ENCODE measurements around the gene PLEKHH3. TPM values are rescaled to one million over a fixed set of nuclear protein-coding genes. Genes with fewer than 3 reads are reported as not detected.
A peak's percentile ranks its signal among the peaks of the same experiment; 100 is the strongest.

The PLEKHH3 gene
- total RNA-seq, 1 donor from 2014 or later: 3.4 TPM

GRCh38 chr17:42653179-42654124 lies 23.3 kb downstream of the PLEKHH3 start:
- Histone ChIP-seq H3K9me3 (ENCODE audit: low read depth) (no peaks in the 10 kb centered on the region), H3K36me3 (no peaks in the 10 kb centered on the region), H3K4me2 (peak overlapping the region; percentile 51), H4K20me1 (ENCODE audit: low read depth) (no peaks in the 10 kb centered on the region), H3K79me2 (ENCODE audit: low read depth) (no peaks in the 10 kb centered on the region), H3F3A (ENCODE audit: low read depth) (peaks cover 14% of the 10 kb centered on the region), H3K9ac (no peak overlapping the region), H3K27ac (no peak overlapping the region), H3K27me3 (no peaks in the 10 kb centered on the region), H3K4me3 (peak overlapping the region; percentile 36), H2AFZ (replicated peaks) (peak overlapping the region; percentile 98), H3K4me1 (peaks cover 10% of the 10 kb centered on the region)
- peaks cover 2% of the 10 kb centered on the region for H3K9me3 Mint-ChIP-seq
- H3K36me3 Mint-ChIP-seq: peaks cover 3% of the 10 kb centered on the region
- H3K27me3 Mint-ChIP-seq (ENCODE audit: insufficient read depth, low read depth): peaks cover 2% of the 10 kb centered on the region
- H3K4me1 Mint-ChIP-seq: peaks cover 9% of the 10 kb centered on the region
- no peak overlapping the region for H3K27ac Mint-ChIP-seq
- peak; percentile 59 for DNase-seq (ENCODE audit: low spot score)
- TF ChIP-seq EZH2 (IDR thresholded peaks at IDR 0.05): no peak
- no peak for TF ChIP-seq EZH2phosphoT487 (IDR thresholded peaks at IDR 0.05)
- no peak for TF ChIP-seq CTCF (IDR thresholded peaks at IDR 0.05)
- H3K4me3 Mint-ChIP-seq: peak overlapping the region; percentile 6

DNA sequence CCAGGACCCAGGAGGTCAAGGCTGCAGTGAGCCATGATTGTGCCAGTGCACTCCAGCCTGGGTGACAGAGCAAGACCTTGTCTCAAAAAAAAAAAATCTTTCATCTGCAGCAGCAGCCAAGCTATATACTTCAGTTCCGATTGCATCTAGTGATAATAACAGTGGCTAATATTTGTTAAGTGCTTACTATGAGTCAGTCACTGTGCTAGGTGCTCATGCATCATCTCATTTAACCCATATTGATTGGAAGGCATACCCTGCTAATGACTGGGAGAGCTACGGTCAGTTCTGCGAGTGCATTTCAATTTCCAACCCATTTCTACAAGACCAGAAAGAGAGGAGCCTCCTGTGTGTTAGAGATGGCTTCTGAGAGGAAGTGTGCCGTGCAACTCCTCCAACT lies 25.4 kb downstream of the PLEKHH3 start:
- no peak overlapping the region for H3K9ac ChIP-seq
- Mint-ChIP-seq H3K4me1 (peaks cover 6% of the 10 kb centered on the region), H3K9me3 (peaks cover 2% of the 10 kb centered on the region), H3K27me3 (ENCODE audit: insufficient read depth, low read depth) (peaks cover 5% of the 10 kb centered on the region), H3K4me3 (no peak overlapping the region), H3K36me3 (no peaks in the 10 kb centered on the region), H3K27ac (no peak overlapping the region)
- no peaks in the 10 kb centered on the region for H4K20me1 ChIP-seq (ENCODE audit: low read depth)
- no peak overlapping the region for H2AFZ ChIP-seq (replicated peaks)
- H3F3A ChIP-seq (ENCODE audit: low read depth): peaks cover 14% of the 10 kb centered on the region
- peaks cover 10% of the 10 kb centered on the region for H3K4me1 ChIP-seq
- H3K4me2 ChIP-seq: no peak overlapping the region
- H3K27me3 ChIP-seq: no peaks in the 10 kb centered on the region
- TF ChIP-seq EZH2 (IDR thresholded peaks at IDR 0.05): no peak
- H3K9me3 ChIP-seq (ENCODE audit: low read depth): no peaks in the 10 kb centered on the region
- no peak for DNase-seq (ENCODE audit: low spot score)
- H3K27ac ChIP-seq: no peak overlapping the region
- H3K79me2 ChIP-seq (ENCODE audit: low read depth): no peaks in the 10 kb centered on the region
- H3K4me3 ChIP-seq: no peak overlapping the region
- H3K36me3 ChIP-seq: no peaks in the 10 kb centered on the region

- H3K27ac ChIP-seq: no peak overlapping the region
- no peaks in the 10 kb centered on the region for H4K20me1 ChIP-seq (ENCODE audit: low read depth)
- no peak overlapping the region for H3K9ac ChIP-seq
- TF ChIP-seq EZH2phosphoT487 (IDR thresholded peaks at IDR 0.05) (no peak), EZH2 (IDR thresholded peaks at IDR 0.05) (no peak), CTCF (IDR thresholded peaks at IDR 0.05) (no peak)
- H3K36me3 Mint-ChIP-seq: no peaks in the 10 kb centered on the region
- no peaks in the 10 kb centered on the region for H3K27me3 ChIP-seq
- H3K79me2 ChIP-seq (ENCODE audit: low read depth): no peaks in the 10 kb centered on the region
- no peak overlapping the region for H3K4me3 Mint-ChIP-seq
- no peak overlapping the region for H3K4me3 ChIP-seq
- H3K4me2 ChIP-seq: no peak overlapping the region
- no peaks in the 10 kb centered on the region for H3K4me1 ChIP-seq
- no peak overlapping the region for H3K27ac Mint-ChIP-seq
- peaks cover 1% of the 10 kb centered on the region for H3K4me1 Mint-ChIP-seq
- no peak overlapping the region for H2AFZ ChIP-seq (replicated peaks)
- no peaks in the 10 kb centered on the region for H3K9me3 ChIP-seq (ENCODE audit: low read depth)
- H3K9me3 Mint-ChIP-seq: no peaks in the 10 kb centered on the region
- no peak for DNase-seq (ENCODE audit: low spot score)
- H3F3A ChIP-seq (ENCODE audit: low read depth): peaks cover 1% of the 10 kb centered on the region
- peaks cover 4% of the 10 kb centered on the region for H3K27me3 Mint-ChIP-seq (ENCODE audit: insufficient read depth, low read depth)
- H3K36me3 ChIP-seq: no peaks in the 10 kb centered on the region
Observed at GRCh38 chr17:42647778-42648177, 29.0 kb downstream of the PLEKHH3 start.

DNA sequence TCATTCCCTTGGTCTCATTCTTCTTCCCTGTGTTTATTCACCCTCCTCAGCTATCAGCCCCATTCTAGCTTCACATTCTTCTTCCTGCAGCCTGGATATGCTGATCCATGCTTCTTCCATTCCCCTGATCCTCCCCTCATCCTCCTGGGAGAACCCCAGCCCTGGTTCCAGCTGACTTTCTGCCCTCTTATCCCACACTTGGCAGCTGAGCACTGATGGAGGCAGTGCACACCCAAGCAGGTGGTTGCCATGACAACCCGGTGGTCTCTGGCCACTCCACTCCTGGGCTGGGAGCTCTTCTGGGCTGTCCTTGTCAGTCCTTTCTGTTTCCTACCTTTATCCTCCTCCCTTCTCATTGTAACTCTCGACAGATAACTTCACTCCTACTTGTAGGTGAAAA lies 34.5 kb downstream of the PLEKHH3 start:
- TF ChIP-seq EZH2phosphoT487 (IDR thresholded peaks at IDR 0.05) (no peak), EZH2 (IDR thresholded peaks at IDR 0.05) (no peak), CTCF (IDR thresholded peaks at IDR 0.05) (no peak)
- no peaks in the 10 kb centered on the region for H3K9me3 ChIP-seq (ENCODE audit: low read depth)
- no peak overlapping the region for H3K4me3 Mint-ChIP-seq

More for the DNA sequence above, 34.5 kb downstream of the PLEKHH3 start:
- Histone ChIP-seq H3K79me2 (ENCODE audit: low read depth) (no peaks in the 10 kb centered on the region), H2AFZ (replicated peaks) (no peak overlapping the region), H4K20me1 (ENCODE audit: low read depth) (no peaks in the 10 kb centered on the region), H3F3A (ENCODE audit: low read depth) (peaks cover 3% of the 10 kb centered on the region), H3K27me3 (no peaks in the 10 kb centered on the region), H3K4me1 (no peaks in the 10 kb centered on the region), H3K27ac (no peak overlapping the region), H3K4me2 (no peak overlapping the region), H3K4me3 (no peak overlapping the region), H3K36me3 (no peaks in the 10 kb centered on the region), H3K9ac (no peak overlapping the region)
- Mint-ChIP-seq H3K9me3 (no peaks in the 10 kb centered on the region), H3K36me3 (no peaks in the 10 kb centered on the region), H3K27ac (no peak overlapping the region), H3K27me3 (ENCODE audit: insufficient read depth, low read depth) (peaks cover 3% of the 10 kb centered on the region), H3K4me1 (peaks cover 8% of the 10 kb centered on the region)
- peak; percentile 71 for DNase-seq (ENCODE audit: low spot score)
